H1 (cell line): ENCODE measurements around the gene GPSM3. TPM values are rescaled to one million over a fixed set of nuclear protein-coding genes. Genes with fewer than 3 reads are reported as not detected.

Source experiments
- CTCF ChIA-PET: fragments of 300-600 bp; sonication (Branson Sonifier 250); formaldehyde crosslinking; loops from one replicate; lab custom pipeline; 2021; ENCODE audit not compliant: partially characterized antibody; lab: Charles Lee
- POLR2A ChIA-PET: fragments of 300-600 bp; sonication (Branson Sonifier 250); formaldehyde crosslinking; loops from one replicate; lab custom pipeline; 2021; ENCODE audit warnings: inconsistent platforms; ENCODE audit not compliant: partially characterized antibody; lab: Charles Lee
- DNase-seq, 2 experiments: peaks; one replicate each; pipeline versions ENCODE4 v3.0.0 to v3.0.0-alpha.2; 2010 to 2022; ENCODE audit warnings: low spot score in 2 of 2, low read depth in 1 of 2, mixed read lengths in 1 of 2
- FAIRE-seq: peaks from 2 replicates; lab custom pipeline; 2011; peaks lifted over from hg19 to GRCh38; lab: Jason Lieb, UNC
- H2AFZ ChIP-seq: 2 replicates; pipeline ENCODE4 v1.8.1; 2012; ENCODE audit warnings: low read length, inconsistent platforms
- H2AK5ac ChIP-seq: 2 replicates; pipeline ENCODE4 v1.6.1; 2013; ENCODE audit warnings: low read depth, low read length
- H2BK120ac ChIP-seq: replicated peaks from 2 replicates; pipeline ENCODE3; 2013; ENCODE audit warnings: low read depth, low read length, inconsistent platforms
- H2BK12ac ChIP-seq: 2 replicates; pipeline ENCODE4 v1.6.1; 2013; ENCODE audit warnings: low read depth, low read length
- H2BK15ac ChIP-seq: 2 replicates; pipeline ENCODE4 v1.6.1; 2013; ENCODE audit warnings: low read length
- H2BK20ac ChIP-seq: 2 replicates; pipeline ENCODE4 v1.6.1; 2013; ENCODE audit warnings: low read length
- H2BK5ac ChIP-seq: 2 replicates; pipeline ENCODE4 v1.6.1; 2013; ENCODE audit warnings: low read depth, low read length
- H3K14ac ChIP-seq: 2 replicates; pipeline ENCODE4 v1.6.1; 2013; ENCODE audit warnings: inconsistent platforms; ENCODE audit not compliant: insufficient read length
- H3K18ac ChIP-seq: 2 replicates; pipeline ENCODE4 v1.6.1; 2013; ENCODE audit warnings: low read length; ENCODE audit errors: extremely low read depth
- H3K23ac ChIP-seq: 2 replicates; pipeline ENCODE4 v1.6.1; 2013; ENCODE audit warnings: inconsistent platforms; ENCODE audit not compliant: insufficient read length
- H3K23me2 ChIP-seq: 2 replicates; pipeline ENCODE4 v1.6.1; 2013; ENCODE audit warnings: low read depth, low read length
- H3K27ac ChIP-seq: 2 replicates; pipeline ENCODE4 v1.6.1; 2011; ENCODE audit warnings: low read depth, low read length, inconsistent platforms
- H3K27me3 ChIP-seq, 4 experiments: replicated peaks in 1 of 4; 1 replicate in 1 of 4; 2 replicates in 3 of 4; pipeline versions ENCODE4 v1.6.1 to v1.8.1; 2011 to 2013; ENCODE audit warnings: low read length in 3 of 4, mild to moderate bottlenecking in 3 of 4, inconsistent platforms in 2 of 4, mixed read lengths in 2 of 4, moderate library complexity in 1 of 4; ENCODE audit not compliant: control insufficient read depth in 3 of 4, insufficient read depth in 3 of 4; ENCODE audit errors: extremely low read depth in 1 of 4
- H3K36me3 ChIP-seq, 4 experiments: 2 replicates each; pipeline versions ENCODE4 v1.6.1 to v1.8.1; 2011 to 2013; ENCODE audit warnings: mild to moderate bottlenecking in 4 of 4, low read length in 3 of 4, moderate library complexity in 2 of 4, control low read depth in 1 of 4, inconsistent platforms in 1 of 4; ENCODE audit not compliant: insufficient read depth in 4 of 4, control insufficient read depth in 2 of 4
- H3K4ac ChIP-seq: replicated peaks from 2 replicates; pipeline ENCODE3; 2013; ENCODE audit warnings: low read length, low read depth, mixed read lengths, inconsistent platforms; ENCODE audit not compliant: insufficient read length
- H3K4me1 ChIP-seq, 4 experiments: replicated peaks in 1 of 4; 1 replicate in 1 of 4; 2 replicates in 3 of 4; pipeline versions ENCODE4 v1.6.1 to v1.8.1; 2011 to 2013; ENCODE audit warnings: low read length in 3 of 4, inconsistent platforms in 2 of 4, mixed read lengths in 1 of 4; ENCODE audit not compliant: insufficient read depth in 4 of 4, control insufficient read depth in 3 of 4
- H3K4me2 ChIP-seq, 2 experiments: 2 replicates each; pipeline versions ENCODE4 v1.6.1 to v1.8.1; 2011 to 2013; ENCODE audit warnings: low read depth in 2 of 2, low read length in 2 of 2, control low read depth in 1 of 2, inconsistent platforms in 1 of 2, mild to moderate bottlenecking in 1 of 2; ENCODE audit not compliant: insufficient read depth in 1 of 2
- H3K4me3 ChIP-seq, 4 experiments: fragments of 200-600, 300-600 bp in 1 of 4; sonication (generic), shearing (Covaris generic), sonication (Bioruptor Twin) in 1 of 4; 2 replicates each; pipeline versions ENCODE4 v1.5.1 to v1.8.1; 2011 to 2016; ENCODE audit warnings: low read length in 4 of 4, low read depth in 3 of 4, control low read depth in 2 of 4, inconsistent platforms in 2 of 4, mild to moderate bottlenecking in 2 of 4, mixed read lengths in 1 of 4, moderate library complexity in 1 of 4; ENCODE audit not compliant: insufficient read depth in 2 of 4; ENCODE audit errors: extremely low read depth in 1 of 4
- H3K56ac ChIP-seq: replicated peaks from 2 replicates; pipeline ENCODE3; 2013; ENCODE audit warnings: low read depth, mild to moderate bottlenecking, mixed read lengths, low read length, inconsistent platforms; ENCODE audit not compliant: insufficient read length
- H3K79me1 ChIP-seq: 2 replicates; pipeline ENCODE4 v1.6.1; 2013; ENCODE audit warnings: low read depth, low read length, control low read depth
- H3K79me2 ChIP-seq, 2 experiments: 2 replicates each; pipeline versions ENCODE4 v1.6.1 to v1.8.1; 2012 to 2013; ENCODE audit warnings: low read length in 2 of 2, mild to moderate bottlenecking in 2 of 2, inconsistent platforms in 1 of 2; ENCODE audit not compliant: insufficient read depth in 2 of 2, control insufficient read depth in 1 of 2
- H3K9ac ChIP-seq, 4 experiments: replicated peaks in 1 of 4; 1 replicate in 1 of 4; 2 replicates in 3 of 4; pipeline versions ENCODE4 v1.6.1 to v1.8.1; 2011 to 2013; ENCODE audit warnings: low read depth in 3 of 4, low read length in 3 of 4, control low read depth in 2 of 4, mild to moderate bottlenecking in 2 of 4, moderate library complexity in 2 of 4, inconsistent platforms in 1 of 4; ENCODE audit errors: extremely low read depth in 1 of 4
- H3K9me3 ChIP-seq, 2 experiments: 2 replicates each; pipeline versions ENCODE4 v1.6.1 to v1.8.1; 2012 to 2013; ENCODE audit warnings: mild to moderate bottlenecking in 2 of 2, moderate library complexity in 2 of 2, control low read depth in 1 of 2, inconsistent platforms in 1 of 2, low read depth in 1 of 2, low read length in 1 of 2, mixed read lengths in 1 of 2; ENCODE audit not compliant: insufficient read depth in 2 of 2
- H4K20me1 ChIP-seq, 2 experiments: replicated peaks in 1 of 2; 2 replicates each; pipeline versions ENCODE3 to v1.8.1; 2011 to 2013; ENCODE audit warnings: inconsistent platforms in 2 of 2, low read length in 2 of 2, mild to moderate bottlenecking in 1 of 2; ENCODE audit not compliant: insufficient read depth in 2 of 2, control insufficient read depth in 1 of 2
- H4K5ac ChIP-seq: 2 replicates; pipeline ENCODE4 v1.6.1; 2013; ENCODE audit warnings: low read length, low read depth, mixed read lengths, inconsistent platforms; ENCODE audit not compliant: insufficient read length
- H4K8ac ChIP-seq: 2 replicates; pipeline ENCODE4 v1.8.0; 2013; ENCODE audit warnings: mild to moderate bottlenecking, moderate library complexity, low read length, inconsistent platforms; ENCODE audit not compliant: insufficient read depth; ENCODE audit errors: extremely low read depth
- H4K91ac ChIP-seq: replicated peaks from 2 replicates; pipeline ENCODE3; 2013; ENCODE audit warnings: low read length, mixed read lengths, inconsistent platforms; ENCODE audit not compliant: insufficient read length
- CBX8 ChIP-seq: fragments of 300-800, 300-1000 bp; sonication (generic); IDR thresholded peaks from 2 replicates; pipeline ENCODE4 v1.7.1; 2016; ENCODE audit warnings: low read depth, low read length, borderline replicate concordance
- E2F6 ChIP-seq: IDR thresholded peaks from 2 replicates; pipeline ENCODE4 v1.6.1; 2012; ENCODE audit warnings: inconsistent platforms
- EGR1 ChIP-seq: IDR thresholded peaks from 2 replicates; pipeline ENCODE4 v1.6.1; 2011; ENCODE audit warnings: low read depth, low read length, borderline replicate concordance
- KDM1A ChIP-seq: fragments of 200-600, 300-600 bp; sonication (generic); IDR thresholded peaks from 2 replicates; pipeline ENCODE4 v1.7.1; 2016; ENCODE audit warnings: mild to moderate bottlenecking, low read length, borderline replicate concordance
- PHF8 ChIP-seq: fragments of 200-600 bp; sonication (generic); conservative IDR thresholded peaks from 2 replicates; pipeline ENCODE4 v1.7.1; 2012; ENCODE audit warnings: low read depth, mild to moderate bottlenecking, inconsistent platforms, low read length, moderate library complexity
- POLR2AphosphoS5 ChIP-seq: IDR thresholded peaks from 2 replicates; pipeline ENCODE4 v1.6.1; 2011; ENCODE audit warnings: low read depth, low read length
- RNF2 ChIP-seq: fragments of 200-900, 300-1000 bp; sonication (generic); IDR thresholded peaks from 2 replicates; pipeline ENCODE4 v1.7.1; 2016; ENCODE audit warnings: borderline replicate concordance, low read depth, mild to moderate bottlenecking, antibody characterized with exemption, low read length; ENCODE audit not compliant: poor library complexity, severe bottlenecking; ENCODE audit errors: missing control alignments
- RXRA ChIP-seq: IDR thresholded peaks from 2 replicates; pipeline ENCODE4 v1.6.1; 2011; ENCODE audit warnings: low read depth, mild to moderate bottlenecking, low read length, moderate library complexity; ENCODE audit not compliant: insufficient read depth
- SIX5 ChIP-seq: IDR thresholded peaks from 2 replicates; pipeline ENCODE4 v1.6.1; 2011; ENCODE audit warnings: mild to moderate bottlenecking, low read depth, low read length
- SRF ChIP-seq: IDR thresholded peaks from 2 replicates; pipeline ENCODE4 v1.6.1; 2011; ENCODE audit warnings: mild to moderate bottlenecking, low read depth, low read length, moderate library complexity
- TBP ChIP-seq: IDR thresholded peaks from 2 replicates; pipeline ENCODE4 v1.6.1; 2011; ENCODE audit warnings: low read depth, low read length, improper control_type of control experiment
- TEAD4 ChIP-seq: IDR thresholded peaks from 2 replicates; pipeline ENCODE4 v1.6.1; 2012; ENCODE audit warnings: low read depth, low read length, inconsistent platforms, mixed read lengths
- WGBS, 2 experiments: shearing (Covaris generic) in 1 of 2; methylation state at CpG; one replicate each; pipeline versions ENCODE4 v1.1.6 to v1.1.7; 2013 to 2015; ENCODE audit warnings: low lambda C conversion rate in 2 of 2, mixed read lengths in 2 of 2, inconsistent platforms in 1 of 2, low coverage in 1 of 2, missing lambda C conversion rate in 1 of 2; ENCODE audit not compliant: insufficient replicate concordance in 2 of 2, insufficient coverage in 1 of 2, insufficient read length in 1 of 2; ENCODE audit errors: extremely low coverage in 1 of 2, missing lambda C conversion rate in 1 of 2; 5-methylcytosine and 5-hydroxymethylcytosine counted together
- polyA plus RNA-seq, 7 experiments: library from polyadenylated mRNA; depleted of rRNA in 3 of 7; stranded (reverse) in 5 of 7; unstranded in 2 of 7; fragments of >200 nt in 5 of 7; fragments of 200-250 nt in 2 of 7; gene quantifications; 1 replicate in 5 of 7; 2 replicates in 1 of 7; 4 replicates in 1 of 7; pipeline versions ENCODE4 v1.2.1 to v1.2.3, GENCODE V29; 2011 to 2013; ENCODE audit warnings: missing spikeins in 2 of 7, mixed read lengths in 2 of 7
- total RNA-seq: library from RNA; stranded (reverse); fragmentation: NEBNext Ultra II Directional; extraction: Animal tissue kit (Norgen Biotek cat#: 25700); gene quantifications from 2 replicates; pipeline ENCODE4 v1.2.1, GENCODE V29; 2021

The GPSM3 gene
- total and polyA plus RNA-seq, 2 of the 8 experiments (the other 6 are each of a cell fraction or from before 2014, with no cell fraction given): 6.6 to 9.8 TPM

- Histone ChIP-seq H3K18ac (no peak overlapping the region), H2BK15ac (no peak overlapping the region), H3K9me3 (no peaks in the 10 kb centered on the region), H3K14ac (no peak overlapping the region), H3K23me2 (peaks cover 21% of the 10 kb centered on the region), H3K4me1 (peaks cover 0 to 8% (median 2%) of the 10 kb centered on the region in 4 experiments; a peak in 4 of 7 replicates), H2AK5ac (no peak overlapping the region), H3K23ac (no peak overlapping the region), H2AFZ (no peak overlapping the region), H3K27me3 (no peaks in the 10 kb centered on the region; a peak in 1 of 7 replicates), H2BK120ac (no peak overlapping the region), H3K4me2 (no peak overlapping the region), H4K5ac (no peak overlapping the region), H4K8ac (no peak overlapping the region), H3K56ac (no peak overlapping the region), H3K4me3 (no peak overlapping the region), H4K91ac (no peak overlapping the region), H2BK20ac (no peak overlapping the region), H3K9ac (no peak overlapping the region), H2BK12ac (no peak overlapping the region), H2BK5ac (no peak overlapping the region), H3K79me2 (peaks cover 0 to 12% of the 10 kb centered on the region in 2 experiments; a peak in 2 of 4 replicates), H3K27ac (no peak overlapping the region), H3K36me3 (peaks cover 4 to 27% (median 19%) of the 10 kb centered on the region in 4 experiments; a peak in 7 of 8 replicates), H3K4ac (no peak overlapping the region), H4K20me1 (no peaks in the 10 kb centered on the region), H3K79me1 (peaks cover 4% of the 10 kb centered on the region; the same call in 1 of the 2 replicates)
- no peak for DNase-seq
- FAIRE-seq: no peak
- ChIA-PET POLR2A (interaction anchor here (7.9 kb wide), 1 partner anchor 12 kb away, joined by 194 read pairs; the partner anchor contains the start of genes GPSM3 and PBX2), CTCF (interaction anchor here (1.1 to 1.9 kb wide), 3 partner anchors 12 to 64 kb away, joined by 3 to 8 read pairs (median 3); no protein-coding TSS in a partner anchor)
- 79% methylated on average over 14 of the region's 15 CpGs; no CpG with 5 or more reads in 1 of the 2 experiments for WGBS, 2 experiments
- TF ChIP-seq POLR2AphosphoS5 (no peak), TEAD4 (no peak), RXRA (no peak), TBP (no peak), SIX5 (no peak), E2F6 (no peak), RNF2 (no peak), KDM1A (no peak), EGR1 (no peak), SRF (no peak), CBX8 (no peak), PHF8 (no peak)
Observed at GRCh38 chr6:32181148-32181702, 11.2 kb downstream of the GPSM3 start.
